ENCODE data around the gene NEURL1B. TPM values are rescaled to one million over a fixed set of nuclear protein-coding genes. Genes with fewer than 3 reads are reported as not detected.
"Not testable (repeated sequence)": the region's sequence is repeated elsewhere in the genome, so short reads cannot be mapped to it uniquely, and the experiment has no call there.

The NEURL1B gene
- total RNA-seq, 2 donors from 2014 or later: 9.9 to 12.2 TPM

DNA sequence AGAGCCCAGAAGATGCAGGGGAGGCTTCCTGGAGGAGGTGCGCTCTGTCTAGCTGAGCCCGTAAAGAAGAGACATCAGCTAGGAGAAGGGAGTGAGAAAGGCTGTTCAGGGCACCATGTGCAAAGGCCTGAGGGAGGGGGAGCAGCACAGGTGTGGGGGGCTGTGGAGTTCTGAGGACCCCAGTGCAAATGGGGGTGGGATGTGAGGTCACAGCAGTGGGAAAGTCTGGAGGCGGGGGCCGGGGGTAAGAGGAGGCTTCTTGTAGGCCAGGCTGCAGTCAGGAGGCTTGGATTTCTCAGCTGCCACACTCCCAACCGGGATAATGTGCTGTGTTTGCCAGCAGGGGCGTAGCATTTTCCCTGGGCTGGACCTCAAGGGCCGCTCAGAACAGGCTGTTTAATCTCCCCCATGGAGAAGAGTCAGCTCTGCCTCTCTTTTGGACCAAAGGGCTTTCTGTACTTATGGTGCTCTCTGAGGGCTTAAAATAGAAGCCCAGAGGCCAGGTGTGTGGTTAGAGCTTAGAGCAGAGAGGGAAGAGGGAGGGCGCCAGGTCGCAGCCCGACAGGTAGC is 5.7 kb downstream of the NEURL1B start:
- DNase-seq (no peak), ATAC-seq (no peak)
- intact Hi-C loops (cut with DNase I): no loop called here
- Histone ChIP-seq H3K4me3 (no peak overlapping the region), H3K36me3 (replicated peaks in 1 of 2; ENCODE audit: insufficient read depth in 1 of 2, low read depth in 2 of 2) (no peaks in the 10 kb centered on the region), H3K27me3 (no peaks in the 10 kb centered on the region), H3K9me3 (no peaks in the 10 kb centered on the region), H3K4me1 (peaks cover 2% of the 10 kb centered on the region), H3K27ac (no peak overlapping the region)
- TF ChIP-seq POLR2A (IDR thresholded peaks at IDR 0.05): no peak
- TF ChIP-seq, protein P1, sequence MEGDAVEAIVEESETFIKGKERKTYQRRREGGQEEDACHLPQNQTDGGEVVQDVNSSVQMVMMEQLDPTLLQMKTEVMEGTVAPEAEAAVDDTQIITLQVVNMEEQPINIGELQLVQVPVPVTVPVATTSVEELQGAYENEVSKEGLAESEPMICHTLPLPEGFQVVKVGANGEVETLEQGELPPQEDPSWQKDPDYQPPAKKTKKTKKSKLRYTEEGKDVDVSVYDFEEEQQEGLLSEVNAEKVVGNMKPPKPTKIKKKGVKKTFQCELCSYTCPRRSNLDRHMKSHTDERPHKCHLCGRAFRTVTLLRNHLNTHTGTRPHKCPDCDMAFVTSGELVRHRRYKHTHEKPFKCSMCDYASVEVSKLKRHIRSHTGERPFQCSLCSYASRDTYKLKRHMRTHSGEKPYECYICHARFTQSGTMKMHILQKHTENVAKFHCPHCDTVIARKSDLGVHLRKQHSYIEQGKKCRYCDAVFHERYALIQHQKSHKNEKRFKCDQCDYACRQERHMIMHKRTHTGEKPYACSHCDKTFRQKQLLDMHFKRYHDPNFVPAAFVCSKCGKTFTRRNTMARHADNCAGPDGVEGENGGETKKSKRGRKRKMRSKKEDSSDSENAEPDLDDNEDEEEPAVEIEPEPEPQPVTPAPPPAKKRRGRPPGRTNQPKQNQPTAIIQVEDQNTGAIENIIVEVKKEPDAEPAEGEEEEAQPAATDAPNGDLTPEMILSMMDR (IDR thresholded peaks at IDR 0.05): peak in 2 of 7 experiments; percentile 3 to 14
- 78 to 86% methylated on average over 9 to 10 of the region's 10 CpGs for WGBS, 2 donors

DNA sequence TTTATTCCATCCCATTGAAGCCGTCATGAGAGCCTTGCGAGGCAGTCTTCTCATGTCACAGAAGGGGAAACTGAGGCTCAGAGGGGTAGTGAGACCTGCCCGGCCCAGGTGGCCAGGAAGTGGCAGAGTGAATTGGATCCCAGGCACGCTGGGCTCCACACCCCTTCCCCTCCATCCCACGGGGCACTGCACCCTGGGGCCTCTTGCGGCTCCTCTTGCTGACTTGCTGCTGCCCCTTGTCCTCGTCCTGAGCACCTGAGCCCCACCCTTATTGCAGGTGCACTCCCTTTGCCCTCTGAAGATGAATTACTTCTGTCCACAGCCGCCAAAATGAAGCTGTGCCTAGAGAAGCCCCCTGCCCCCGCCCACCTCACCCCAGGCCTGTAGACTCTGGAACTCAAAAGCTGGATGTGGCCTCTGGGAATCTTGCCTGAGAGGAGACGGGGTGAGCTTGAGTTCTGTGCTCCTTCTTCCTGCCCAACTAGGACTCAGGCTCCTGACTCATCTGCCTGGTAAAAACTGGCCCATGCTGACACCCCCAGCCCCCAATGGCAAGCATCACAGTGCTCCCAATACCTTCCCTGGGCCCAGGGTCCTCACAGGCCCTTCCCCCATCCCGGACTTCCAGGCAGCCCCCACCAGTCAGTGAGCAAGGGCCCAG is 6.4 kb downstream of the NEURL1B start:
- TF ChIP-seq, protein P1 (IDR thresholded peaks at IDR 0.05): no peak
- no peak for TF ChIP-seq POLR2A (IDR thresholded peaks at IDR 0.05)
- WGBS, 2 donors: 91 to 95% methylated on average over 6 to 11 of the region's 11 CpGs
- Histone ChIP-seq H3K9me3 (no peaks in the 10 kb centered on the region), H3K4me3 (no peak overlapping the region), H3K4me1 (no peaks in the 10 kb centered on the region), H3K27me3 (no peaks in the 10 kb centered on the region), H3K27ac (no peak overlapping the region), H3K36me3 (replicated peaks in 1 of 2; ENCODE audit: insufficient read depth in 1 of 2, low read depth in 2 of 2) (no peaks in the 10 kb centered on the region)
- intact Hi-C loops (cut with DNase I): no loop called here
- DNase-seq (no peak), ATAC-seq (no peak)

DNA sequence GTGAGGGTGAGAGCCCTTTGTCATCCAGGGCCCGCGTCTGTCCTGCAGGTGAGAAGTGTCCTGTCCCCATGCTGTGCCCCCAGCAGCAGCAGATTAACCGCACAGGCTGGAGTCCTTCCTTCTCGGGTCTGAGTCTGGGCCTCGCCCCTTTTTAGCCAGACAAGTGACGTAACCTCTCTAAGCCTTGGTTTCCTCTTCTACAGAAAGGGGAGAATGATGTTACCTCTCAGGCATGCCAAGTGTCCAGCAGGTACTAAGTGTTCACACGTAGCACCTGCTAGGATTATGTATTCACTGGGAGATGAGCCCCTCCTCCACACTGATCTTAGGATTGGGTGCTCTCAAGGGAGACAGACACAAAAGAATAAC is 6.9 kb downstream of the NEURL1B start:
- Histone ChIP-seq H3K4me1 (no peaks in the 10 kb centered on the region), H3K4me3 (no peak overlapping the region), H3K27me3 (no peaks in the 10 kb centered on the region), H3K9me3 (no peaks in the 10 kb centered on the region), H3K27ac (no peak overlapping the region), H3K36me3 (replicated peaks in 1 of 2; ENCODE audit: insufficient read depth in 1 of 2, low read depth in 2 of 2) (no peaks in the 10 kb centered on the region)
- no peak for TF ChIP-seq POLR2A (IDR thresholded peaks at IDR 0.05)
- TF ChIP-seq, protein P1 (IDR thresholded peaks at IDR 0.05): no peak
- 80 to 91% methylated on average over 7 of the region's 7 CpGs for WGBS, 2 donors
- intact Hi-C loops (cut with DNase I): no loop called here
- ATAC-seq: no peak
- DNase-seq: no peak

DNA sequence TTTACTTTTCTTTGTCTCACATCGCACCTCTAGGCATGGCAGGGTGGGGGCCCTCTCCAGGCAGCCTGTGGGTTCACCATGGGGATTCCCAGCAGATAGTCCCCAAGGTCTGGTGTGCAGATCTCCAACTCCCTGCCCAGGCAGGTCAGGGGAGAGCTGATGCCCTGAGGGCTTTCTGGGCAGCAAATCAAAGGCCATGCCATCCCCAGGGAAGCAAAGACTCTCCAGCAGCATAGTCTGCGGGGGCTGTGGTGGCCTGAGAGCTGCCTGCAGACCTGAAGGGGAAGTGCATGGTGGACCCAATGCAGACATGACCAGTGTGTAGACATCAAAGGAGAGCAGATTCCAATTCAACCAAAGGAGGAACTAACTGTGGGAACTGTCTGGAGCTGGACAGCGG is 7.7 kb downstream of the NEURL1B start:
- Histone ChIP-seq H3K9me3 (no peaks in the 10 kb centered on the region), H3K36me3 (replicated peaks in 1 of 2; ENCODE audit: insufficient read depth in 1 of 2, low read depth in 2 of 2) (no peaks in the 10 kb centered on the region), H3K4me3 (no peak overlapping the region), H3K4me1 (no peaks in the 10 kb centered on the region), H3K27me3 (no peaks in the 10 kb centered on the region), H3K27ac (no peak overlapping the region)
- intact Hi-C loops (cut with DNase I): no loop called here
- 70 to 76% methylated on average over 3 of the region's 3 CpGs for WGBS, 2 donors
- DNase-seq: no peak
- ATAC-seq: no peak
- TF ChIP-seq, protein P1 (IDR thresholded peaks at IDR 0.05): no peak
- TF ChIP-seq POLR2A (IDR thresholded peaks at IDR 0.05): no peak

DNA sequence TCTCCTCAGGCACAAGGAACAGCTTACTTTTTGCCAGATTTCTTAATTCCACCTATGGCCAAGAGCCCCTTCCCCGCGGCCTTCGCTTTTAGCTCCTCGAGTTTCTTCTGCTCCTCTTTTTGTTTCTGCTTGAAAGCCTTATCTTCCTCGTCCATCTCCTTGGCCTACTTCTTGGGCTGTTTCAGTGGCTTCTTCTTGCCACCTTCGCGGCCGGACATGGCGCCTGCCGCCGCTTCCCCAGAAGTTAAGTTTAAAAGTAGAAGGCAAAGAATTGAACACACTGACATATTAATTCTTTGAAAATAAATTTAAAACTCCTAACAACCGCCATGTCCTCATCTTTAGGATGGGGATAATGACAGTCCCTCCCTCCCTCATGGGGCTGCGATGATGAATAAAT is 15.4 kb downstream of the NEURL1B start:
- H3K27ac ChIP-seq; DNase-seq; intact Hi-C loops (cut with DNase I); H3K36me3 ChIP-seq (replicated peaks in 1 of 2; ENCODE audit: insufficient read depth in 1 of 2, low read depth in 2 of 2); ATAC-seq; H3K9me3 ChIP-seq; H3K27me3 ChIP-seq; H3K4me3 ChIP-seq: not testable (repeated sequence)
- H3K4me1 ChIP-seq: peaks cover 32% of the 10 kb centered on the region
- WGBS, 2 donors: 94 to 98% methylated on average over 13 of the region's 13 CpGs

DNA sequence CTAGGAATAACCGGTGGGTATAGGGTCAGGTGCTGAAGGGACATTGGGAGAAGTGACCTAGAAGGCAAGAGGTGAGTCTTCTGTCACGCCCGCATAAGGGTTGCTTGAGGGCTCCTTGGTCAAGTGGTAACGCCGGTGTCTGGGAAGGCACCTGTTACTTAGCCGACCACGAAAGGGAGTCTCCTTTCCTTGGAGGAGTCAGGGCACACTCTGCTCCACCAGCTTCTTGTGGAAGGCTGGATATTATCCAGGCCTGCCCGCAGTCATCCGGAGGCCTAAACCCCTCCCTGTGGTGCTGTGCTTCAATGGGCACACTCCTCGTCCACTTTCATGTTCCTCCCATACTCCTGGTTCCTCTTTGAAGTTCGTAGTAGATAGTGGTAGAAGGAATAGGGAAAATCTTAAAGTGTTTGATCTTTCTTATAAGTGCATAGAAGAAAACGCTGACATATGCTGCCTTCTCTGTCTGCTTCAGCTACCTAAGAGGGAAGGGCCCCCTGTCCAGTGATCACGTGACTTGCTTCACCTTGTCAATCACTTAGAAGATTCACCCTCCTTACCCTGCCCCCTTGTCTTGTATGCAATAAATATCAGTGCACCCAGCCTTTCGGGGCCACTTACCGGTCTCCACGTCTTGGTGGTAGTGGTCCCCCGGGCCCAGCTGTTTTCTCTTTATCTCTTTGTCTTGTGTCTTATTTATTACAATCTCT is 16.6 kb downstream of the NEURL1B start:
- H3K27me3 ChIP-seq; intact Hi-C loops (cut with DNase I); H3K36me3 ChIP-seq (replicated peaks in 1 of 2; ENCODE audit: insufficient read depth in 1 of 2, low read depth in 2 of 2); H3K4me3 ChIP-seq; H3K9me3 ChIP-seq; DNase-seq; ATAC-seq: not testable (repeated sequence)
- Histone ChIP-seq H3K27ac (peak overlapping the region in 2 of 4 donors; percentile 59 to 75), H3K4me1 (peaks cover 39% of the 10 kb centered on the region)
- 89 to 92% methylated on average over 17 of the region's 17 CpGs for WGBS, 2 donors

Measured in body of pancreas (tissue), 4 donors.